Measurements from ENCODE around the gene PKD2L2.

PKD2L2 gene

GRCh38 chr5:137975208-137975607 is 86.0 kb downstream of the PKD2L2 start:
- TF ChIP-seq, protein P1, sequence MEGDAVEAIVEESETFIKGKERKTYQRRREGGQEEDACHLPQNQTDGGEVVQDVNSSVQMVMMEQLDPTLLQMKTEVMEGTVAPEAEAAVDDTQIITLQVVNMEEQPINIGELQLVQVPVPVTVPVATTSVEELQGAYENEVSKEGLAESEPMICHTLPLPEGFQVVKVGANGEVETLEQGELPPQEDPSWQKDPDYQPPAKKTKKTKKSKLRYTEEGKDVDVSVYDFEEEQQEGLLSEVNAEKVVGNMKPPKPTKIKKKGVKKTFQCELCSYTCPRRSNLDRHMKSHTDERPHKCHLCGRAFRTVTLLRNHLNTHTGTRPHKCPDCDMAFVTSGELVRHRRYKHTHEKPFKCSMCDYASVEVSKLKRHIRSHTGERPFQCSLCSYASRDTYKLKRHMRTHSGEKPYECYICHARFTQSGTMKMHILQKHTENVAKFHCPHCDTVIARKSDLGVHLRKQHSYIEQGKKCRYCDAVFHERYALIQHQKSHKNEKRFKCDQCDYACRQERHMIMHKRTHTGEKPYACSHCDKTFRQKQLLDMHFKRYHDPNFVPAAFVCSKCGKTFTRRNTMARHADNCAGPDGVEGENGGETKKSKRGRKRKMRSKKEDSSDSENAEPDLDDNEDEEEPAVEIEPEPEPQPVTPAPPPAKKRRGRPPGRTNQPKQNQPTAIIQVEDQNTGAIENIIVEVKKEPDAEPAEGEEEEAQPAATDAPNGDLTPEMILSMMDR (IDR thresholded peaks at IDR 0.05; ENCODE audit: borderline replicate concordance, extremely low read depth, low read length, poor library complexity, severe bottlenecking) = no peak
- TF ChIP-seq EZH2 (IDR thresholded peaks at IDR 0.05; ENCODE audit: borderline replicate concordance, low read depth, low read length, severe bottlenecking) = no peak
- peaks cover 48% of the 10 kb centered on the region for H3K36me3 ChIP-seq (ENCODE audit: insufficient read depth, low read length)
- H3K27me3 ChIP-seq (ENCODE audit: insufficient read depth, low read length, poor library complexity) = no peaks in the 10 kb centered on the region
- peaks cover 4% of the 10 kb centered on the region; the same call in 1 of the 2 replicates for H3K79me2 ChIP-seq (ENCODE audit: insufficient read depth, low read length)
- H4K20me1 ChIP-seq (ENCODE audit: insufficient read depth, low read length) = no peaks in the 10 kb centered on the region
- no peak overlapping the region for H3K4me3 ChIP-seq (ENCODE audit: low read depth in 1 of 2, low read length in 2 of 2)
- no peak overlapping the region for H3K9ac ChIP-seq (ENCODE audit: low read depth, low read length)
- H3K9me3 ChIP-seq (ENCODE audit: insufficient read depth, low read length, severe bottlenecking) = no peaks in the 10 kb centered on the region
- H3K4me1 ChIP-seq (ENCODE audit: insufficient read depth, low read length) = no peaks in the 10 kb centered on the region
- DNase-seq = no peak
- ATAC-seq (ENCODE audit: insufficient read depth, low read depth) = no peak
- H3K27ac ChIP-seq (ENCODE audit: low read length) = no peak overlapping the region
- H2AFZ ChIP-seq (ENCODE audit: low read depth, low read length) = no peak overlapping the region
- H3K4me2 ChIP-seq (ENCODE audit: insufficient read depth, low read length) = no peak overlapping the region

DNA sequence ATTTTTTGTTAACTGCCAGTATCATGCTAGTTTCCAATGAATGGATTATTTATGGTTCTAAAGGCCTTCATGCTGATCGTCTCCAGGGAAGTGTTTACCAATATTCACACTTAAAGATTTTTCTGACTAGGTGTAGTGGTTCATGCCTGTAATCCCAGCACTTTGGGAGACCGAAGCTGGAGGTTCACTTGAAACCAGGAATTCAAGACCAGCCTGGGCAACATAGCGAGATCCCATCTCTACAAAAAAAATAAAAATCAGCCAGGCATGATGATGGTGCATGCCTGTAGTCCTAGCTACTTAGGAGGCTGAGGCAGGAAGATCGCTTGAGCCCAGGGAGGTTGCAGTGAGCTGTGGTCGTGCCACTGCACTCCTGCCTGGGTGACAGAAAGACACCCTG is 100.2 kb downstream of the PKD2L2 start:
- TF ChIP-seq, protein P1 (IDR thresholded peaks at IDR 0.05; ENCODE audit: borderline replicate concordance, extremely low read depth, low read length, poor library complexity, severe bottlenecking) = no peak
- no peak for TF ChIP-seq EZH2 (IDR thresholded peaks at IDR 0.05; ENCODE audit: borderline replicate concordance, low read depth, low read length, severe bottlenecking)
- H3K4me3 ChIP-seq (ENCODE audit: low read depth in 1 of 2, low read length in 2 of 2) = no peak overlapping the region
- no peak overlapping the region for H3K4me2 ChIP-seq (ENCODE audit: insufficient read depth, low read length)
- peaks cover 62% of the 10 kb centered on the region for H3K36me3 ChIP-seq (ENCODE audit: insufficient read depth, low read length)
- peaks cover 51% of the 10 kb centered on the region for H3K79me2 ChIP-seq (ENCODE audit: insufficient read depth, low read length)
- no peaks in the 10 kb centered on the region for H3K4me1 ChIP-seq (ENCODE audit: insufficient read depth, low read length)
- H3K9ac ChIP-seq (ENCODE audit: low read depth, low read length) = no peak overlapping the region
- no peaks in the 10 kb centered on the region for H3K9me3 ChIP-seq (ENCODE audit: insufficient read depth, low read length, severe bottlenecking)
- DNase-seq (no peak), ATAC-seq (ENCODE audit: insufficient read depth, low read depth) (no peak)
- no peaks in the 10 kb centered on the region for H3K27me3 ChIP-seq (ENCODE audit: insufficient read depth, low read length, poor library complexity)
- no peak overlapping the region for H2AFZ ChIP-seq (ENCODE audit: low read depth, low read length)
- peaks cover 5% of the 10 kb centered on the region; the same call in 1 of the 2 replicates for H4K20me1 ChIP-seq (ENCODE audit: insufficient read depth, low read length)
- no peak overlapping the region for H3K27ac ChIP-seq (ENCODE audit: low read length)
